Astrocyte of the cerebellum (primary cell): ENCODE results near the gene SELENOI.
A peak's percentile ranks its signal among the peaks of the same experiment; 100 is the strongest.

Experiments used
- DNase-seq: peaks from one replicate; pipeline ENCODE4 v3.0.0-alpha.2; 2011; ENCODE audit warnings: low read depth
- H3K4me3 ChIP-seq: 2 replicates; pipeline ENCODE4 v1.5.1; 2011; ENCODE audit warnings: mild to moderate bottlenecking, low read depth, low read length, moderate library complexity
- in situ Hi-C: cut with HindIII; loops from 2 replicates; pipeline ENCODE4 v1.10.0; 2017; ENCODE audit warnings: low sequenced_read_pairs
- TF ChIP-seq, protein P1 (sequence below): IDR thresholded peaks from 2 replicates; pipeline ENCODE4 v1.5.1; 2012; ENCODE audit warnings: low read length, low read depth, moderate library complexity, mild to moderate bottlenecking; ENCODE audit errors: missing control alignments

SELENOI gene

DNA sequence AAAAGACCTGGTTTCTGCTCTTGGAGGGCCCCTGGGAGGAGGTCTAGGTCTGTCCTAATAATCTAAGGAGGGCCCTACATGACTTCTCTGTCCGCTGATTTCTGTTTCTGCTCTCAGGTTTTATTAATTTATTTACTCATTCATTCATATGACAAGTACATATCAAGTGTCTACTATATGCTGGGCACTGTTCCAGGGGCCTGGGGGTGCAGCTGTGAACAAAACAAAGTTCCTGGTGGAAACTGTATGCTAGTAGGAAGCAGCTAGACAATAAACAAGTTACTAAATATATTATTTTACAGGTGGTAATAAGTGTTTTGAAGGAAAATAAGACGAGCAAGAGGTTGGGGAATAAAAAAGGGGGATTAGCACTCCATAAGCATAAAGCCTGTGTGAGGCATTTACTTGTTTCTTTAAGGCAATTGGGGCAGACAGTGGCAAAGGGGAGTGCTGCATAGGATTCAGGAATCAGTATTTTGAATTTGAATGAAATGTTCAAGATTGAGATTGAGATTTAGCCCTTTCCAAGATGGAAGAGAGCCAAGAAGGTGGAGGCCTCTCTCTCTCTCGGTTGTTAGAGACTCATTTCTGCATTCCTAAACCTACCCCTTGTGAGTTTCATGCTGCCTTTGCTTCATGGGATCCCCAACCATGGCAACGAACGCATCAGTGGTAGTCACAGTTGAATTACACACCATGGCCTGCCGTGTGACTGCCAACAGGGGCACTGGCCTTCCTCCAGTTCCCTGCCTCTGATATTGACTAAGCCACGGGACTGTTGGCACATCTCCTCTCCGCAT is 84.0 kb downstream of the SELENOI start:
- H3K4me3 ChIP-seq, result no peak overlapping the region
- in situ Hi-C loops, result no loop called here
- no peak for DNase-seq
- TF ChIP-seq, protein P1, sequence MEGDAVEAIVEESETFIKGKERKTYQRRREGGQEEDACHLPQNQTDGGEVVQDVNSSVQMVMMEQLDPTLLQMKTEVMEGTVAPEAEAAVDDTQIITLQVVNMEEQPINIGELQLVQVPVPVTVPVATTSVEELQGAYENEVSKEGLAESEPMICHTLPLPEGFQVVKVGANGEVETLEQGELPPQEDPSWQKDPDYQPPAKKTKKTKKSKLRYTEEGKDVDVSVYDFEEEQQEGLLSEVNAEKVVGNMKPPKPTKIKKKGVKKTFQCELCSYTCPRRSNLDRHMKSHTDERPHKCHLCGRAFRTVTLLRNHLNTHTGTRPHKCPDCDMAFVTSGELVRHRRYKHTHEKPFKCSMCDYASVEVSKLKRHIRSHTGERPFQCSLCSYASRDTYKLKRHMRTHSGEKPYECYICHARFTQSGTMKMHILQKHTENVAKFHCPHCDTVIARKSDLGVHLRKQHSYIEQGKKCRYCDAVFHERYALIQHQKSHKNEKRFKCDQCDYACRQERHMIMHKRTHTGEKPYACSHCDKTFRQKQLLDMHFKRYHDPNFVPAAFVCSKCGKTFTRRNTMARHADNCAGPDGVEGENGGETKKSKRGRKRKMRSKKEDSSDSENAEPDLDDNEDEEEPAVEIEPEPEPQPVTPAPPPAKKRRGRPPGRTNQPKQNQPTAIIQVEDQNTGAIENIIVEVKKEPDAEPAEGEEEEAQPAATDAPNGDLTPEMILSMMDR, result no peak

DNA sequence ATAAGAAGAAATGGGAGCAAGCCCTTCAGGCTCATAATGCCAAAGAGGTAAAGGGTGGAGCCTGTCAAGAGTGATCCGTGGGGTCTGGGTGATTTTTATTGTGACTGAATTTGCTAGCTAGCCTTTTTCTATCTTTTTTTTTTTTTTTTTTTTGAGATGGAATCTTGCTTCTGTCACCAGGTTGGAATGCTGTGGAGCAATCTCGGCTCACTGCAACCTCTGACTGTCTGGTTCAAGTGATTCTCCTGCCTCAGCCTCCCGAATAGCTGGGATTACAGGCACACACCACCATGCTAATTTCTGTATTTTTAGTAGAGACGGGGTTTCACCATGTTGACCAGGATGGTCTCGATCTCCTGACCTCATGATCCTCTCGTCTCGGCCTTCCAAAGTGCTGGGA is 84.9 kb downstream of the SELENOI start:
- H3K4me3 ChIP-seq, result no peak overlapping the region
- TF ChIP-seq, protein P1, result no peak
- in situ Hi-C loops, result no loop called here
- no peak for DNase-seq

GRCh38 chr2:26432363-26432762 is 86.4 kb downstream of the SELENOI start:
- DNase-seq, result no peak
- TF ChIP-seq, protein P1, result no peak
- no peak overlapping the region for H3K4me3 ChIP-seq
- in situ Hi-C loops, result no loop called here

DNA sequence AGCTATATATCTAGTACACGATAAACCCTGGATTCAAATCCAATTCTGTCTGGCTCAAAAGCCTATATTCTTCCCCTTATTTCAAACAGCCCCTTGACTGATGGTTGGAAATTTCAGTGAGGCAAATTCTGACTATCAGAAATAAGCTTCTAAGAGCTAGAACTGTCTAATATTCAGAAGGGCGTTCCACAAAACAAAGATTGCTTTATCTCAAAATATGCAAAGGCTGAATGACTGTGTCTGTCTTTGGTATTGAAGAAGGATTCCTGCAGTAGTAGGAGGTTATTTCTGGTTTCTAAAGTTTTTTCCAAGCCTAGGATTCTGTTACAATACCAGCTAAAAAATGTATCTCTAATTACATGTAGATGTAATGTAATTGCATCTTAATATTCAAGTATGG is 86.9 kb downstream of the SELENOI start:
- TF ChIP-seq, protein P1, result no peak
- in situ Hi-C loops, result no loop called here
- no peak for DNase-seq
- no peak overlapping the region for H3K4me3 ChIP-seq

GRCh38 chr2:26435106-26435505 is 89.2 kb downstream of the SELENOI start:
- in situ Hi-C loops, result no loop called here
- TF ChIP-seq, protein P1, result no peak
- no peak for DNase-seq
- H3K4me3 ChIP-seq, result no peak overlapping the region

DNA sequence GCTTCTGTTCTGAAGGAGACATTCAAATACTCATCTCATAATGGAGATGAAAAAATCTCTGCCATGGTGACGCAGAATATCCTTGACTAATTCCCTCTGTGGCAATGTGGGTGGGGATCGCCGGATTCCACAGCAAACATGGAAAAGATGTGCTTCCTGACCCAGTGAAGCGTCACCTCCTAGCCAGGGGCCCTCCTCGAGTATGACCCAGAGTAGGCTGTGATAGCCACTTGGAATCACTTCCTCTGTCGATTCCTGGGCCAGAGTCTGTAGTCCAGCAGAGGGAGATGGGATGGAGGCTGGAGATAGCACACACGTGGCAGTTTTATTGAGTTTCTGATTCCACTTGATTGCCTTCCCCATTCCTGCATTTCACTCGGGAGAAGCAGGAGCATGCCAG is 92.6 kb downstream of the SELENOI start:
- no peak for DNase-seq
- no peak overlapping the region for H3K4me3 ChIP-seq
- in situ Hi-C loops, result no loop called here
- TF ChIP-seq, protein P1, result peak; percentile 30
